ENCODE measurements around the gene FHOD1. TPM values are rescaled to one million over a fixed set of nuclear protein-coding genes. Genes with fewer than 3 reads are reported as not detected.

The FHOD1 gene
- total and polyA plus RNA-seq, 7 donors: 4.8 to 25.2 (median 9.2) TPM

DNA sequence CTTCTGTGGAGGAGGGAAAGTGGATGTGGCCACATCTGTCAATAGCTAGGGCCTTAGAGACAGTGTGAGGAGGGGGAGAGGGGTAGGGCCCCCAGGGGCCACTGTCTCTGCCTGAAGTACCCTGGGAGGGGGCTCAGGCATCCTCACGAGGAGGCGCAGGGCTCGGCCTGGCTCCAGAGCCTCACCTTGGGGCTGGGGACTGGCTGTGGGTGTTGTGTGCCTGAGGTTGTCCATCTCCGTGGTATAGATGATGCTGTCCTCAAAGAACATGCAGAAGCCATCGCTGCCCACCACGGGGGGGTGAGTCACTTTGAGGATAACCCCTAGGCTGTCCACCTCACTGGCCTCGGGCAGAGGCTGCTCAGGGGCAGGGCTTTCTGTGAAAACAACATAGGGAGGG, 44.2 kb upstream of the FHOD1 start:
- Histone ChIP-seq H3K27ac (no peak overlapping the region), H3K27me3 (no peaks in the 10 kb centered on the region), H3K4me1 (no peaks in the 10 kb centered on the region), H3K36me3 (no peaks in the 10 kb centered on the region), H3K9me3 (no peaks in the 10 kb centered on the region), H3K4me3 (no peak overlapping the region)
- intact Hi-C loops (cut with DNase I): no loop called here
- TF ChIP-seq EP300 (IDR thresholded peaks at IDR 0.05): no peak
- no peak for TF ChIP-seq POLR2A (IDR thresholded peaks at IDR 0.05)
- TF ChIP-seq, protein P1, sequence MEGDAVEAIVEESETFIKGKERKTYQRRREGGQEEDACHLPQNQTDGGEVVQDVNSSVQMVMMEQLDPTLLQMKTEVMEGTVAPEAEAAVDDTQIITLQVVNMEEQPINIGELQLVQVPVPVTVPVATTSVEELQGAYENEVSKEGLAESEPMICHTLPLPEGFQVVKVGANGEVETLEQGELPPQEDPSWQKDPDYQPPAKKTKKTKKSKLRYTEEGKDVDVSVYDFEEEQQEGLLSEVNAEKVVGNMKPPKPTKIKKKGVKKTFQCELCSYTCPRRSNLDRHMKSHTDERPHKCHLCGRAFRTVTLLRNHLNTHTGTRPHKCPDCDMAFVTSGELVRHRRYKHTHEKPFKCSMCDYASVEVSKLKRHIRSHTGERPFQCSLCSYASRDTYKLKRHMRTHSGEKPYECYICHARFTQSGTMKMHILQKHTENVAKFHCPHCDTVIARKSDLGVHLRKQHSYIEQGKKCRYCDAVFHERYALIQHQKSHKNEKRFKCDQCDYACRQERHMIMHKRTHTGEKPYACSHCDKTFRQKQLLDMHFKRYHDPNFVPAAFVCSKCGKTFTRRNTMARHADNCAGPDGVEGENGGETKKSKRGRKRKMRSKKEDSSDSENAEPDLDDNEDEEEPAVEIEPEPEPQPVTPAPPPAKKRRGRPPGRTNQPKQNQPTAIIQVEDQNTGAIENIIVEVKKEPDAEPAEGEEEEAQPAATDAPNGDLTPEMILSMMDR (IDR thresholded peaks at IDR 0.05): no peak
- no peak for TF ChIP-seq POLR2AphosphoS5 (IDR thresholded peaks at IDR 0.05)
- no peak for DNase-seq
- WGBS, 2 donors: 81 to 92% methylated on average over 7 of the region's 7 CpGs

DNA sequence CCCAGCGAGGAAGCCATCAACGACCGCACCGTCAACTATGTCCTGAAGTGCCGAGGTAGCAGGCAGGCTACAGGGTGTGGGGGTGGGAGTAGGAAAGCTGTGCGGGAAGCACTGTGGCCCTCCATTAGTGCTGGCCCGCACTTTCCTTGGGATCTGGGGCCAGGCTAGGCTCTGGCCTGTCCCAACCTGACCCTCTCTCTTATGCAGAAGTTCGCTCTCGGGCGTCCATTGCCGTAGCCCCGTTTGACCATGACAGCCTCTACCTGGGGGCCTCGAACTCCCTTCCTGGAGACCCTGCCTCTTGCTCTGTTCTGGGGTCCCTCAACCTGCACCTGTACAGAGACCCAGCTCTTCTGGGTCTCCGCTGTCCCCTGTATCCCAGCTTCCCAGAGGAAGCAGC, 40.7 kb upstream of the FHOD1 start:
- no peaks in the 10 kb centered on the region for H3K36me3 ChIP-seq
- H3K4me3 ChIP-seq: no peak overlapping the region
- no peaks in the 10 kb centered on the region for H3K9me3 ChIP-seq
- H3K27me3 ChIP-seq: no peaks in the 10 kb centered on the region
- no peaks in the 10 kb centered on the region for H3K4me1 ChIP-seq
- no peak overlapping the region for H3K27ac ChIP-seq
- intact Hi-C loops (cut with DNase I): no loop called here
- 95% methylated on average over 14 of the region's 14 CpGs for WGBS, 2 donors
- TF ChIP-seq POLR2A (IDR thresholded peaks at IDR 0.05) (no peak), EP300 (IDR thresholded peaks at IDR 0.05) (no peak), POLR2AphosphoS5 (IDR thresholded peaks at IDR 0.05) (no peak)
- TF ChIP-seq, protein P1 (IDR thresholded peaks at IDR 0.05): no peak
- no peak for DNase-seq

DNA sequence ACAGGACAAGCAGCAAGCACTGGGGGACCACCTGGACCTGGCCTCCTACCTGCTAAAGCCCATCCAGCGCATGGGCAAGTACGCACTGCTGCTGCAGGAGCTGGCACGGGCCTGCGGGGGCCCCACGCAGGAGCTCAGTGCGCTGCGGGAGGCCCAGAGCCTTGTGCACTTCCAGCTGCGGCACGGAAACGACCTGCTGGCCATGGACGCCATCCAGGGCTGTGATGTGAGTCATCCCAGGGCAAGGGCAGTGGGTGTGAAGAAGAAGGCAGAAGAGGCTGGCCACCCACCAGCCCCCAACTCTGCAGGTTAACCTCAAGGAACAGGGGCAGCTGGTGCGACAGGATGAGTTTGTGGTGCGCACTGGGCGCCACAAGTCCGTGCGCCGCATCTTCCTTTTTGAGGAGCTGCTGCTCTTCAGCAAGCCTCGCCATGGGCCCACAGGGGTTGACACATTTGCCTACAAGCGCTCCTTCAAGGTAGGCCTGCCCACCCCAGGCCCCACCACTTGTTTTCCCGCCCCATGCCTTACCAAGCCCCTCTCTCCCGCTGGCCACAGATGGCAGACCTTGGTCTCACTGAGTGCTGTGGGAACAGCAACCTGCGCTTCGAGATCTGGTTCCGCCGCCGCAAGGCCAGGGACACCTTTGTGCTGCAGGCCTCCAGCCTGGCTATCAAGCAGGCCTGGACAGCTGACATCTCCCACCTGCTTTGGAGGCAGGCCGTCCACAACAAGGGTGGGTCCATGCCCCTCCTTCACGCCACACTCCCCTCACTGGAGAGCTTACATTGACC, 39.4 kb upstream of the FHOD1 start:
- Histone ChIP-seq H3K27me3 (no peaks in the 10 kb centered on the region), H3K27ac (no peak overlapping the region), H3K9me3 (no peaks in the 10 kb centered on the region), H3K4me1 (no peaks in the 10 kb centered on the region), H3K4me3 (no peak overlapping the region), H3K36me3 (no peaks in the 10 kb centered on the region)
- 93% methylated on average over 28 of the region's 28 CpGs for whole genome bisulfite sequencing, 2 donors
- TF ChIP-seq POLR2AphosphoS5 (IDR thresholded peaks at IDR 0.05) (no peak), EP300 (IDR thresholded peaks at IDR 0.05) (no peak), POLR2A (IDR thresholded peaks at IDR 0.05) (no peak)
- TF ChIP-seq, protein P1 (IDR thresholded peaks at IDR 0.05): no peak
- no peak for DNase-seq
- intact Hi-C loops (cut with DNase I): no loop called here

DNA sequence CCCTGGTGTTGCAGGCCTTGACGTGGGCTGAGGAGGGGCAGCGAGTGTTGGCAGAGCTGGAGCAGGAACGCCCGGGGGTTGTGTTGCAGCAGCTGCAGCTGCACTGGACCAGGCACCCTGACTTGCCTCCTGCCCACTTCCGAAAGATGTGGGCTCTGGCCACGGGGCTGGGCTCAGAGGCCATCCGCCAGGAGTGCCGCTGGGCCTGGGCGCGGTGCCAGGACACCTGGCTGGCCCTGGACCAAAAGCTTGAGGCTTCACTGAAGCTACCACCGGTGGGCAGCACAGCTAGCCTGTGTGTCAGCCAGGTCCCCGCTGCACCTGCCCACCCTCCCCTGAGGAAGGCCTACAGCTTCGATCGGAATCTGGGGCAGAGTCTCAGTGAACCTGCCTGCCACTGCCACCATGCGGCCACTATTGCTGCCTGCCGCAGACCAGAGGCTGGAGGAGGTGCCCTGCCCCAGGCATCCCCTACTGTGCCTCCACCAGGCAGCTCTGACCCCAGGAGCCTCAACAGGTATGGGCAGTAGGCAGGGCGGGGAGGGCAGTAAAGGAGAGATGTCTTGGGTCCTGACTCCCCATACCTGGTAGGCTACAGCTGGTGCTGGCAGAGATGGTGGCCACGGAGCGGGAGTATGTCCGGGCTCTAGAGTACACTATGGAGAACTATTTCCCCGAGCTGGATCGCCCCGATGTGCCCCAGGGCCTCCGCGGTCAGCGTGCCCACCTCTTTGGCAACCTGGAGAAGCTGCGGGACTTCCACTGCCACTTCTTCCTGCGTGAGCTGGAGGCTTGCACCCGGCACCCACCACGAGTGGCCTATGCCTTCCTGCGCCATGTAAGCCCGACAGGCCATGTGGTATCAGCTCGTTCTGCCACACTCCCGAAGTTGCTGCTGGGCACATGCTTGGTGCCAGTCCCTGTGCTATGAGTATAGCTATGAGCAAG, 37.7 kb upstream of the FHOD1 start:
- TF ChIP-seq, protein P1 (IDR thresholded peaks at IDR 0.05): no peak
- TF ChIP-seq EP300 (IDR thresholded peaks at IDR 0.05) (no peak), POLR2AphosphoS5 (IDR thresholded peaks at IDR 0.05) (no peak), POLR2A (IDR thresholded peaks at IDR 0.05) (no peak)
- Histone ChIP-seq H3K4me1 (no peaks in the 10 kb centered on the region), H3K36me3 (no peaks in the 10 kb centered on the region), H3K4me3 (no peak overlapping the region), H3K27me3 (no peaks in the 10 kb centered on the region), H3K27ac (no peak overlapping the region), H3K9me3 (no peaks in the 10 kb centered on the region)
- WGBS, 2 donors: 61 to 79% methylated on average over 34 of the region's 34 CpGs
- DNase-seq: no peak
- intact Hi-C loops (cut with DNase I): no loop called here
